OCI-LY1 (cell line): ENCODE measurements around the gene MACROD2.
"Not testable (repeated sequence)": the region's sequence is repeated elsewhere in the genome, so short reads cannot be mapped to it uniquely, and the experiment has no call there.

ENCODE experiments used
- CTCF ChIP-seq: fragments of 200-600 bp; sonication (generic), shearing (Covaris generic); IDR thresholded peaks from 2 replicates; pipeline ENCODE4 v1.5.1; 2017; ENCODE audit warnings: mild to moderate bottlenecking, antibody characterized with exemption, low read length, moderate library complexity, mixed read lengths
- EZH2 ChIP-seq: fragments of 200-600 bp; sonication (generic), shearing (Covaris generic); IDR thresholded peaks from 2 replicates; pipeline ENCODE4 v1.8.0; 2017; ENCODE audit warnings: borderline replicate concordance, mixed run types, mild to moderate bottlenecking, antibody characterized with exemption, low read length, moderate library complexity, mixed read lengths

- TF ChIP-seq CTCF, EZH2: not testable (repeated sequence)
Observed at GRCh38 chr20:15537200-15537599, 1541.9 kb downstream of the MACROD2 start.
